HG02970 (cell line): ENCODE results near the gene MED27.

Experiments
- ATAC-seq: cut with Tn5 transposase; IDR thresholded peaks from one replicate; pipeline ENCODE4 v1.9.1; 2021; ENCODE audit warnings: mild to moderate bottlenecking, moderate library complexity, moderate number of reproducible peaks; ENCODE audit not compliant: unreplicated experiment, low FRiP score

MED27 gene

GRCh38 chr9:131867611-131868192 lies 212.0 kb downstream of the MED27 start:
- no peak for ATAC-seq

- no peak for ATAC-seq
These were observed 214.0 kb downstream of the MED27 start for GRCh38 chr9:131865446-131866195.

GRCh38 chr9:131864531-131864930 lies 215.1 kb downstream of the MED27 start:
- ATAC-seq, result no peak

- ATAC-seq, result no peak
These were observed 216.3 kb downstream of the MED27 start for GRCh38 chr9:131863306-131863896.

GRCh38 chr9:131862261-131862660 lies 217.4 kb downstream of the MED27 start:
- ATAC-seq, result no peak

- ATAC-seq, result no peak
These were observed 219.2 kb downstream of the MED27 start for GRCh38 chr9:131860430-131860829.

- ATAC-seq, result no peak
These were observed 221.5 kb downstream of the MED27 start for GRCh38 chr9:131858147-131858546.

- ATAC-seq, result no peak
These were observed 223.6 kb downstream of the MED27 start for GRCh38 chr9:131856105-131856504.

GRCh38 chr9:131854896-131855613 lies 224.6 kb downstream of the MED27 start:
- no peak for ATAC-seq

GRCh38 chr9:131854334-131854733 lies 225.3 kb downstream of the MED27 start:
- no peak for ATAC-seq

GRCh38 chr9:131853434-131853833 lies 226.2 kb downstream of the MED27 start:
- no peak for ATAC-seq

- ATAC-seq, result no peak
These were observed 228.3 kb downstream of the MED27 start for GRCh38 chr9:131851414-131851813.

GRCh38 chr9:131849391-131849790 lies 230.3 kb downstream of the MED27 start:
- ATAC-seq, result no peak

- no peak for ATAC-seq
These were observed 231.0 kb downstream of the MED27 start for GRCh38 chr9:131848570-131849160.

- ATAC-seq, result no peak
These were observed 231.9 kb downstream of the MED27 start for GRCh38 chr9:131847665-131848354.

GRCh38 chr9:131845305-131846298 lies 234.1 kb downstream of the MED27 start:
- ATAC-seq, result no peak

- no peak for ATAC-seq
These were observed 234.9 kb downstream of the MED27 start for GRCh38 chr9:131844745-131845118.

- no peak for ATAC-seq
These were observed 235.5 kb downstream of the MED27 start for GRCh38 chr9:131843989-131844744.
